OCI-M2 (cell line): ENCODE data around the gene KIF16B.
"Not testable (repeated sequence)": the region's sequence is repeated elsewhere in the genome, so short reads cannot be mapped to it uniquely, and the experiment has no call there.

Source experiments
- DNase-seq: peaks from one replicate; lab custom pipeline; 2025; ENCODE audit not compliant: unreplicated experiment; lab: John Stamatoyannopoulos, UW

Gene KIF16B

DNA sequence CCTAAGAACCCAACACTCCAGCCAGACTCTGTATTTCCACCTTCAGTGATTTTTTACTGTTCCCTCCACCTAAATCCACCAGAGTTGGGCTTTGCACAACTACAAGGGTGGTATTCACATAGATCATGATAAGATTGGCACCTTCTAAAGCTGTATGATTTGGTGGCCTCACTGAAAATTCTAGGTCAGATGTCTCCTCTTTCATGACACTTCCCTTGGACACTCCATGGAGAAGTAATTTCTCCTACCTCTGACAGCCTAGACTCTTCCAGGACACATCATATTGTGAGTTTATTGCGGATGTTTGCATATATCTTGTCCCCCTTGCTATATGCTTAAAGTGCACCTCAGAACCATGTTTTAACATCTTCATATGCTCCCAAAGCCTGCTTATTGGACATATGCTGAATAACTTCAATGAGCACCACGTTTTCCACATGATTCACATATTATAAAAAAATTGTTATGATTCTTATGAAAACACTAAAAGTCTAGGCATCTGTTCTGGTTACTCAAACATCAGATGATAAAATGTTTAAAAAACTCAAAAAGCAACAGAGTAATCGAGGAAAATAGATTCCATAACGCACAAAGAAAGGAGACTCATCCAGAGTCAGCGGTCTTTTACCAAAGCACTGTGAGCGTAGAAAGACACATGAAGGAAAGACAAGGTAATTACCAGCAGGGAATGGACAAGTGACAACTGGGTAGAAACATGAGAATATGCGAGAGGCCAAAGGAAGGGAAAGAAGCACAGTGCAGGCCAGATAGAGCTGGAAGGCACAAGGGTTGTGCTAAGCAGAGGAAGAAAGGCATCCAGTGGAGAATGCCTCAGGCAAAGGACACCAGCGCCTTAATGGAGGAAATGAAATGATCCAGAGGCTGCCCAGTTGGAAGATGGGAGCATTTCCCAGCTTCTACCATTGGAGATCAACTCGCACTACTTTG, 46.5 kb downstream of the KIF16B start:
- no peak for DNase-seq

- not testable (repeated sequence) for DNase-seq
Observed at GRCh38 chr20:16522651-16523050, 50.6 kb downstream of the KIF16B start.

- no peak for DNase-seq
Observed at GRCh38 chr20:16520154-16520553, 53.1 kb downstream of the KIF16B start.

GRCh38 chr20:16519673-16520072, 53.6 kb downstream of the KIF16B start:
- DNase-seq, result not testable (repeated sequence)

DNA sequence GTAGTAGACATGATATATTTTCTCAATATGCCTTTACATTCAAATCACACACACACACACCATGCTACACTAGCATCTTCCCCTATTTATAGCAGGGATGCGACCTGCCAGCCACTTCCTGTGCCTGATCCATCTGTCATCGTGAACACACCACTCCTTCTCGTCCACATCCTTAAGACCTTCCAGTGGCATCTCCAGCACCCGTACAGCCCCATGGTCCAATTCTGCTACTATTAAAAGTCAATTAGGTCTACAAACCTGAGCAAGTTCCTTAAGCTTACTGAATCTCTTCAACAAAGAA, 54.5 kb downstream of the KIF16B start:
- no peak for DNase-seq

DNA sequence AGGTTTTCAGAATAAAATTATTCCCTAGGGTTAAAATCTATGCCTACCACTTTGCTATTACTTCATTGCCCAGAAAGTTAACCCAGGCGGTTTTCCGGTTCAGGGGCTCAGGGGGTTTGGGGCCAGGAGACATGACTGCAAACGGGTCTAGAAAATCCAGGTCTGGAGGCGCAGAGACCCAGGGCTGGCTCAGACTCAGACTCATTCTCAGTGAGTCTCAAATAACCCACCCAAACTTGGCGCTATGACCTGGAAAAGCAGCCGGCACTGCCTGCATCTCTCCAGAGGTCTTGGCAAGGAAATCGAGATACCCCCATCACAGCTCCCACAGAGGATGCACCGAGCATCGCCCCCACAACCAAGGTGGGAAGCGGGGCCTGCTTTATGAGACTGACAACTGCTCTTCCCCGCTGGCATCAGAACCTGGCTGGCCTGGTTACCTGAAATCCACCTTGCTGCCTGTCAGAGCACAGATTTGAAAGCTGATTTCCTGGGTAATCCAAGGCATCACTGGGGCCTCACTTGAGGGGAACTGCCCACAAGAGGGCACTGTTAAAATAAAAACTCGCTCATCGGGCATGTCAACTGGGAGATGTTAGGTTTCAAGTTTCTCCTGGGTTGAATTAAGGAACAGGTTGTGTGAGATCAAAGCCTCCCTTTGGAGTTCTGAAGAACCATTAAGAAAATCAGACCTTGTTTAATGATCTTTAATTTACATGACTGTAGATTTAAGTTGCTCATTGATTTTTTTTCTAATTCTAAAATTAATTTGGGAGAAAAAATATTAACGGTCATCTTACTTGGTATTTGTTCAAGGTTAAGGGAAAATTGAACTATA, 55.1 kb downstream of the KIF16B start:
- no peak for DNase-seq

DNA sequence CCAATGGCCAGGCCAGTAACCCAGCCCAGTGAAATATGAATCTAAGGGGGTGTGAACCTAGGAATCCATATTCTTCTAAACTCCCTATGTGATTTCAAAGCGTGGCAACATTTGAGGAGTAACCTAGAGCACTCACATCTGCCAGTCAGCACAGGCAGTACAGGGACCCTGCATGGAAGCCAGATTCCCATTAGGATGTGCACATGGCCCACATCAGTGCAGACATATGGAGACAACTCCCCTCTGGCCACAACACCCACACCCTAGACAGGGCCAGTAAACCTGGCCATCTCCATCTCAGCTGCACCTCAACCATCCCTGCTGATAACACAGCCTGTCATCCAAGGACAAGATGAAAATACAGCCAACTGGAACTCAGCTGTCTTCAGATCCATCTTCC, 56.5 kb downstream of the KIF16B start:
- no peak for DNase-seq

- no peak for DNase-seq
Observed at GRCh38 chr20:16515046-16515445, 58.2 kb downstream of the KIF16B start.

DNA sequence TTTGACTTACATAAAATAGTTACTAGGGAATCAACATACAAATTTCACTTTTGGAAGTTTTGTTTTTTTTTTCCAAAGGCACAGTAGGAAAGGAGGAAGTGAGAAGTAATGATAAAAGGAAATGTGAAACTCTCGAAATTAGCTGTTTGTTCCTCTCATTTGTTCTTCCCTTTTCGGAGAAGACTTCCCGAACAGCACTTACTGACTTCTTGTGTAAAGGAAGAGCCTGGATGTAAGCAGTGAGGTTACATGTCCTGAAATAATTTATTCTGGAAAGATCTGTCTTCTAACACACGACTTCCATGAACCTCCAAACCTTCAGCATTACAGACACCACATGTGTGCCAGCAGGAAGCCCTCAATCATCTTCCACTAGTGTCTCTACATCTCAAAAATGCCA, 59.1 kb downstream of the KIF16B start:
- no peak for DNase-seq

DNA sequence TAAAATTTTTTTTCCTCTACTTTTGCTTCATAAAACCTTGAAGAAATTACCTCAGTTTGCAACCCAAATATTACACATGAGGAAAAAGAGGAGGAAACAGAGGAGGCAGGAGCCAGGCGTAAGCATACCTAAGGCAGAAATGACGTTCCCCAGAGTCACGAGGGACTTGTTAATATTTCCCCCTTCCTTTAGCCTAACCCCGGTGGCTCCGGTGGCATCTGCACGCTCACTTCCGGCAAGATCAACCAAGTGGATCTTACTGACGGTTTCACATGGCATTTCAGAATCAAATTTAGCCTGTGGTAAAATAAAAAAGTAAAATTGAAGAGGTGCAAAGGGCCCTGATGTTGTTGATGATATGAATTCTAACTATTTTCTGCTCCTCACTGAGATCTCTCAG, 67.4 kb downstream of the KIF16B start:
- no peak for DNase-seq

DNA sequence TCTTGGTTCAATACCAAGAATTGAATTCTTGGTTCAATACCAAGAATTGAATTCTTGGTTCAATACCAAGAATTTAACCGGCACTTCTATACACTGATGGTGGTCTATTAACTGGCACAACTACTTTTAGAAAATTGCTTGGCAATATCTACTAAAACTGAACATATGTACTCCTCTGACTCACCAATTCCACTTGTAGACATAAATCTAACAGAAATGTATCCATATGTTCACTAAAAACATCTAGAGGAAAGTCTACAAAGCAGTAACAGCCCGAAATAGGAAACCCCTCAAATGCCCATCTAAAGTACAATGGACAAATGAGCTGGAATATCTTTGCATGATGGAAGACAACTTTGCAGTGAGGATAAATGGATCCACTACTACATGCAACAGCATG, 71.9 kb downstream of the KIF16B start:
- no peak for DNase-seq

DNA sequence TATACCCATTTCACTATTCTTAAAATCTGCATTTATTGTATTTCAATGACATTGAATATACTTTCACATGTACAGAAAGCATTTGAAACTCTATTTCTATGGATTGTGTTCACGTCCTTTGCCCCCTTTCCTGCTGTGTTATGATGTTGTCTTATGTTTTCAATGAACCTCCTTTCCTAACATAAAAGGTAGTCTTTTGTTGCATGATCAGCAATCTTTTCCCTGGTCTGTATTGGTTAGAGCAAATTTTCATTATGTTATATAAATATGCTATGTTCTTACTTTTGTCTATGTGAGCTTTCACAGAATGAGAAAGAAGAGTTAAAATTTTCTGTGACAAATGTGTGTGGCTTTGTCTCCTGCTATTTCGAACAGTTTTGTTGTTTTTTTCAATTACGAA, 73.1 kb downstream of the KIF16B start:
- no peak for DNase-seq

- DNase-seq, result no peak
Observed at GRCh38 chr20:16498526-16499253, 74.6 kb downstream of the KIF16B start.

- no peak for DNase-seq
Observed at GRCh38 chr20:16497896-16498295, 75.4 kb downstream of the KIF16B start.

DNA sequence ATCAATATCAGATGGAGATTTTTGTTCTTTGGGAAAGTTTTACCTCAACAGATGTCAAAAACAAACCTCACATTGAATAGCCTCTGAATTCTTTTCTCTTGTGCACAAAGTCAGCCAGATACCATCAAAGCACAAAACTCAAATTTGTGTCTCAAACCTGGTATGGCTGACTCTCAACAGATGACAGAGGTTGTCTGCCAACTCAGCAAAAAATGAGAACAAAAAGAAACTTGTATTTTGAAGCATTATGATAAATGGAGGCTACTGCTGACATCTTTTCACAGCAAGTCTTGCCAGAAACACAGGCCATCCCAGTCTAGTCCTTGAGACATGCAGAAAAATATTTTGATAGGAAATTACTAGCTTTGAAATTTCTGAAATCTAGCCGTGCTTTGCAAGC, 79.8 kb downstream of the KIF16B start:
- DNase-seq, result no peak

DNA sequence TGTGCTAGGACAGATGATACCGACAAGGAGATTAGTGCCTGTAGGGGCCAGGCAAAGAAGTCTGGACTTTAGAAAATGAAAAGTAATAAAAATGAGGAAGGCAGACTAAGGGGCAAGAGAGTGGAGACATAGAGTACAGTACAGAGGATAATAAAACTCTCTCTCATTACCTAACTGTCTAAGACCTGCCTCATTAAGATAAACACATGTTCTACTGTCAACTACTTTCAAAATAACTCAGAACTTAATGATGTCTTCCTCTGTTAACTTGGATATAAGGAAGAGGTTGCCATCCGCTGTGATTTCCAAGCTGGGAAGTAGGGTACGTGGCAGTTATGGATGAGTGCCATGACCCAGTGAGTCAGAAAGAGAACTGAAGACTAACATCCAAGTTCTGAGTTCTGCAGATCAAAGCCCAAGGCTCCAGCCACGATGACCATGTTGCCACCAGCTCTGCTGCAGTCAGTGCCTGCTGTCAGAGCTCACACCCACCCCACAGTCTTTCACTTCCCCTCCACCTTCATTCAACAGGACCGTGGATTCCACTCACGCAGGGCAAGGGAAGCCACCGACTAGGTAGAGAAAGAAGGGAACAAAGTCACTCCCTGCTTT, 81.8 kb downstream of the KIF16B start:
- DNase-seq, result no peak

- no peak for DNase-seq
Observed at GRCh38 chr20:16490696-16491095, 82.6 kb downstream of the KIF16B start.

DNA sequence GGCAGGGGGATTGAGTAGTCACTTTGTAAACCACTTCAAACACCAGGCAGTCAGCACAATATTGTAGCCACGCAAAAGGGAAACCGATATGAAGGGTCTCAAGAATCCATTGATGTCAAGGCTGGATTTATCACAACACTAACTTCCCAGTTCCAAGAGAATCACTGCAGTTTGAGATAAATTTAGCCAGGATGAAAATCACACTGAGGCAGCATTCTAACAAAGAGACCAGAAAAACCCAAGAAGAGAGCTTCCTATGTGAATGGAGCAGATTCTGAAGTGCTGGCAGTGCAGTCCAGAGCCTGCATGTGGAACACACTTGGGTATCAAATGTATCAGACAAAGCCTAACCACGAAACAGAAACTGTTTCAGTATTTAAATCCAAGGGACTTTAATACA, 84.6 kb downstream of the KIF16B start:
- no peak for DNase-seq

DNA sequence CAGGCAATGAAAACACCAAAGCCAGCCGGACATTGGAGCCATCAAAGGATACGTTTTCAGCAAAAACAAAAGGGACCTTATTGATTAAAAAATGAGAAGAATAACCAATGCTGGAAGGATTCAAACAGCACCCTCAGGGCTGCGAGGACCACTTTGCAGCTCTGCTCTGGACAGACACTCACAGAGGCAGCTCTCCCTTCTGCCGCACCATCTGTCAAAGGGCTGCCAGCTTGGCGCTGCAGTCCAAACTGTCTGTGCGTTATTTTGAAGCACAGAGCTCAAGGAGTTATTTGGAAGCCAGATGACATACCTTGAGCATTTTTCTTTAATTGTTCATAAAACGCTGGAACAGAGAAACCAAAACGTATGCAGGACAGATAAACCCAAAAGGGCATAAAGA, 85.2 kb downstream of the KIF16B start:
- no peak for DNase-seq

DNA sequence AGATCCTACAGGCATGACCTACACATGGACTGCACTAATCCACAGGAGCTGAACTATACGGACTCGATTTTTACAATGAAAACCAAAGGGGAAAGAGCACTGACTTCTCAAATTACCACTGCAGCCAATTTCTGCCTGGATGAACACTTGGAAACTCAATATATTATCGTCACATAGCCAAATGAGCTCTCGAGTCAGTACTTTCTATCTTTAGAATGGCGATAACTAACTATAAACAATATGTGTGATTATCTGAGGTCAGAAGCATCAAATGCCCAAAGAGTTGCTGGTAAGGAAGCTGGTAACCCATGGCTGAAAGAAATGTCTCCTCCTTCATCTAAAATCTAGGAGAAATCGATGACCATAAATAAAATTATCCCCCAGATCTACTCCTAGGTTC, 86.7 kb downstream of the KIF16B start:
- DNase-seq, result no peak

- DNase-seq, result no peak
Observed at GRCh38 chr20:16485401-16485800, 87.8 kb downstream of the KIF16B start.
